CD14-positive monocyte (primary cell): ENCODE measurements around the gene PREX1. TPM values are rescaled to one million over a fixed set of nuclear protein-coding genes. Genes with fewer than 3 reads are reported as not detected.

Experiments used
- DNase-seq, 3 donors: peaks; one replicate each; pipeline ENCODE4 v3.0.0-alpha.2; 2011 to 2022
- H2AFZ ChIP-seq: 2 replicates; pipeline ENCODE4 v1.6.0; 2012; ENCODE audit warnings: mild to moderate bottlenecking, low read depth, low read length, inconsistent platforms; ENCODE audit not compliant: insufficient read depth, poor library complexity, severe bottlenecking
- H3K27ac ChIP-seq, 2 donors: 1 replicate in 1 of 2; 2 replicates in 1 of 2; pipeline ENCODE4 v1.5.1; 2012 to 2013; ENCODE audit warnings: low read length in 2 of 2, control low read depth in 1 of 2, inconsistent platforms in 1 of 2, low read depth in 1 of 2, mild to moderate bottlenecking in 1 of 2
- H3K27me3 ChIP-seq, 2 donors: one replicate each; pipeline versions ENCODE4 v1.6.0 to v1.6.1; 2011 to 2013; ENCODE audit warnings: low read length in 2 of 2; ENCODE audit not compliant: control insufficient read depth in 2 of 2, insufficient read depth in 2 of 2
- H3K36me3 ChIP-seq, 2 donors: replicated peaks in 1 of 2; 1 replicate in 1 of 2; 2 replicates in 1 of 2; pipeline versions ENCODE4 v1.5.1 to v1.6.1; 2012 to 2013; ENCODE audit warnings: low read length in 2 of 2, control low read depth in 1 of 2, inconsistent platforms in 1 of 2, mild to moderate bottlenecking in 1 of 2; ENCODE audit not compliant: insufficient read depth in 2 of 2, control insufficient read depth in 1 of 2
- H3K4me1 ChIP-seq, 2 donors: 1 replicate in 1 of 2; 2 replicates in 1 of 2; pipeline versions ENCODE4 v1.5.1 to v1.6.1; 2012 to 2013; ENCODE audit warnings: low read length in 2 of 2, control low read depth in 1 of 2, inconsistent platforms in 1 of 2, mild to moderate bottlenecking in 1 of 2, moderate library complexity in 1 of 2; ENCODE audit not compliant: insufficient read depth in 2 of 2, control insufficient read depth in 1 of 2
- H3K4me2 ChIP-seq: replicated peaks from 2 replicates; pipeline ENCODE3; 2012; ENCODE audit warnings: low read length, moderate library complexity, mild to moderate bottlenecking; ENCODE audit not compliant: poor library complexity, severe bottlenecking; ENCODE audit errors: extremely low read depth
- H3K4me3 ChIP-seq, 3 experiments: fragments of 200-600 bp in 1 of 3; sonication (generic) in 1 of 3; replicated peaks in 1 of 3; 1 replicate in 2 of 3; 2 replicates in 1 of 3; pipeline ENCODE4 v1.5.1; 2011 to 2013; ENCODE audit warnings: low read length in 3 of 3, mild to moderate bottlenecking in 3 of 3, control low read depth in 2 of 3, low read depth in 2 of 3, inconsistent platforms in 1 of 3, moderate library complexity in 1 of 3
- H3K79me2 ChIP-seq: 2 replicates; pipeline ENCODE4 v1.6.0; 2012; ENCODE audit warnings: mild to moderate bottlenecking, control low read depth, inconsistent platforms, low read length, moderate library complexity; ENCODE audit not compliant: insufficient read depth
- H3K9ac ChIP-seq: 2 replicates; pipeline ENCODE4 v1.6.0; 2017; ENCODE audit warnings: low read length, mild to moderate bottlenecking; ENCODE audit not compliant: insufficient read depth, poor library complexity, severe bottlenecking
- H3K9me3 ChIP-seq, 2 donors: replicated peaks in 1 of 2; 1 replicate in 1 of 2; 2 replicates in 1 of 2; pipeline versions ENCODE4 v1.5.1 to v1.6.1; 2012 to 2013; ENCODE audit warnings: low read length in 2 of 2, control low read depth in 1 of 2; ENCODE audit not compliant: control insufficient read depth in 1 of 2, insufficient read depth in 1 of 2
- H4K20me1 ChIP-seq: 2 replicates; pipeline ENCODE4 v1.6.0; 2012; ENCODE audit warnings: mild to moderate bottlenecking, low read length, control low read depth, moderate library complexity; ENCODE audit not compliant: insufficient read depth
- H3K27ac Mint-ChIP-seq, 7 donors: one replicate each; pipeline ENCODE4 v1.8.0; 2020; ENCODE audit warnings: mild to moderate bottlenecking in 7 of 7, mixed read lengths in 7 of 7, moderate library complexity in 6 of 7, inconsistent platforms in 2 of 7
- H3K27me3 Mint-ChIP-seq, 3 donors: one replicate each; pipeline ENCODE4 v1.8.0; 2021 to 2022; ENCODE audit warnings: low read depth in 3 of 3, mild to moderate bottlenecking in 3 of 3, mixed read lengths in 3 of 3, moderate library complexity in 3 of 3, inconsistent platforms in 1 of 3
- H3K36me3 Mint-ChIP-seq, 2 donors: one replicate each; pipeline ENCODE4 v1.8.0; 2020; ENCODE audit warnings: mixed read lengths in 2 of 2, inconsistent platforms in 1 of 2, mild to moderate bottlenecking in 1 of 2
- H3K4me1 Mint-ChIP-seq: one replicate; pipeline ENCODE4 v1.8.0; 2020; ENCODE audit warnings: mild to moderate bottlenecking, mixed read lengths
- H3K4me3 Mint-ChIP-seq, 2 donors: one replicate each; pipeline ENCODE4 v1.8.0; 2020; ENCODE audit warnings: mild to moderate bottlenecking in 2 of 2, mixed read lengths in 2 of 2, moderate library complexity in 1 of 2
- H3K9me3 Mint-ChIP-seq, 7 donors: one replicate each; pipeline ENCODE4 v1.8.0; 2020 to 2022; ENCODE audit warnings: mixed read lengths in 7 of 7, mild to moderate bottlenecking in 6 of 7, moderate library complexity in 6 of 7, inconsistent platforms in 2 of 7
- WGBS: methylation state at CpG from one replicate; pipeline ENCODE4 v1.1.5; 2013; ENCODE audit warnings: missing lambda C conversion rate; ENCODE audit not compliant: insufficient coverage; 5-methylcytosine and 5-hydroxymethylcytosine counted together
- intact Hi-C, 2 donors: fragments of 100-400 bp; cut with micrococcal nuclease; formaldehyde crosslinking; loops; one replicate each; pipeline versions ENCODE4 v1.15.0 to v1.15.1; 2023
- polyA plus RNA-seq, 3 donors: library from polyadenylated mRNA; depleted of rRNA in 1 of 3; unstranded in 2 of 3; stranded (reverse) in 1 of 3; fragments of 300-500 nt in 2 of 3; fragments of >200 nt in 1 of 3; fragmentation: Illumina TruSeq in 2 of 3; gene quantifications; 1 replicate in 2 of 3; 2 replicates in 1 of 3; pipeline ENCODE4 v1.2.3, GENCODE V29; 2012 to 2021
- TF ChIP-seq, protein P1 (sequence below): fragments of 200-600 bp; IDR thresholded peaks from one replicate; pipeline ENCODE4 v1.8.0; 2022; ENCODE audit warnings: antibody characterized with exemption, mild to moderate bottlenecking

Gene PREX1
- polyA plus RNA-seq, 3 donors = 24.3 to 114 (median 27.5) TPM

DNA sequence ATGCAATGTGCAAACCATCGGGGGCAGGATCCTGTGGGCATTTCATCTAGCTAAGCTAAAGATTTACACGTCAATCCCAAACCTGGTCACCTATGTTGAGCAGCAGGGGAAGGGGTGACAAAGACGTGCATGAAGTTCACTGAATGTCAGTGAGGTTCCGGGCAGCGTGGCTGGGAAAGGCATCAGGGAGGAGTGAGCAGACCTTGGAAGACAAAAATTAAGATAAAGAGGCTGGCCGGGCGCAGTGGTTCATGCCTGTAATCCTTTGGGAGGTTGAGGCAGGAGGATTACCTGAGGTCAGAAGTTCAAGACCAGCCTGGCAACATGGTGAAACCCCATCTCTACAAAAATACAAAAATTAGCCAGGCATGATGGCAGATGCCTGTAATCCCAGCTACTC, 126.1 kb downstream of the PREX1 start:
- peaks cover 14 to 26% of the 10 kb centered on the region in 2 donors for H3K4me1 ChIP-seq
- H3K4me1 Mint-ChIP-seq = peaks cover 26% of the 10 kb centered on the region
- H3K27ac Mint-ChIP-seq = peak overlapping the region in 1 of 7 donors; percentile 67
- H3K9me3 ChIP-seq = no peaks in the 10 kb centered on the region
- H3K79me2 ChIP-seq = peaks cover 89% of the 10 kb centered on the region
- H3K27ac ChIP-seq = no peak overlapping the region
- TF ChIP-seq, protein P1, sequence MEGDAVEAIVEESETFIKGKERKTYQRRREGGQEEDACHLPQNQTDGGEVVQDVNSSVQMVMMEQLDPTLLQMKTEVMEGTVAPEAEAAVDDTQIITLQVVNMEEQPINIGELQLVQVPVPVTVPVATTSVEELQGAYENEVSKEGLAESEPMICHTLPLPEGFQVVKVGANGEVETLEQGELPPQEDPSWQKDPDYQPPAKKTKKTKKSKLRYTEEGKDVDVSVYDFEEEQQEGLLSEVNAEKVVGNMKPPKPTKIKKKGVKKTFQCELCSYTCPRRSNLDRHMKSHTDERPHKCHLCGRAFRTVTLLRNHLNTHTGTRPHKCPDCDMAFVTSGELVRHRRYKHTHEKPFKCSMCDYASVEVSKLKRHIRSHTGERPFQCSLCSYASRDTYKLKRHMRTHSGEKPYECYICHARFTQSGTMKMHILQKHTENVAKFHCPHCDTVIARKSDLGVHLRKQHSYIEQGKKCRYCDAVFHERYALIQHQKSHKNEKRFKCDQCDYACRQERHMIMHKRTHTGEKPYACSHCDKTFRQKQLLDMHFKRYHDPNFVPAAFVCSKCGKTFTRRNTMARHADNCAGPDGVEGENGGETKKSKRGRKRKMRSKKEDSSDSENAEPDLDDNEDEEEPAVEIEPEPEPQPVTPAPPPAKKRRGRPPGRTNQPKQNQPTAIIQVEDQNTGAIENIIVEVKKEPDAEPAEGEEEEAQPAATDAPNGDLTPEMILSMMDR = no peak
- intact Hi-C loops = loop anchor here in 1 of 2 donors (10.0 kb wide), 1 partner anchor 193 kb away; no protein-coding TSS in a partner anchor
- H3K36me3 ChIP-seq = peaks cover 87 to 100% of the 10 kb centered on the region in 2 donors
- H3K9me3 Mint-ChIP-seq = no peaks in the 10 kb centered on the region
- no peak overlapping the region for H3K4me2 ChIP-seq
- no peak overlapping the region for H3K4me3 Mint-ChIP-seq
- WGBS = 100% methylated on average over 5 of the region's 7 CpGs
- H3K4me3 ChIP-seq = no peak overlapping the region
- H3K27me3 Mint-ChIP-seq = no peaks in the 10 kb centered on the region
- H2AFZ ChIP-seq = no peak overlapping the region
- no peak overlapping the region for H3K9ac ChIP-seq
- H3K27me3 ChIP-seq = no peaks in the 10 kb centered on the region
- peaks cover 99% of the 10 kb centered on the region for H4K20me1 ChIP-seq
- peaks cover 79 to 93% of the 10 kb centered on the region in 2 donors for H3K36me3 Mint-ChIP-seq
- no peak for DNase-seq

DNA sequence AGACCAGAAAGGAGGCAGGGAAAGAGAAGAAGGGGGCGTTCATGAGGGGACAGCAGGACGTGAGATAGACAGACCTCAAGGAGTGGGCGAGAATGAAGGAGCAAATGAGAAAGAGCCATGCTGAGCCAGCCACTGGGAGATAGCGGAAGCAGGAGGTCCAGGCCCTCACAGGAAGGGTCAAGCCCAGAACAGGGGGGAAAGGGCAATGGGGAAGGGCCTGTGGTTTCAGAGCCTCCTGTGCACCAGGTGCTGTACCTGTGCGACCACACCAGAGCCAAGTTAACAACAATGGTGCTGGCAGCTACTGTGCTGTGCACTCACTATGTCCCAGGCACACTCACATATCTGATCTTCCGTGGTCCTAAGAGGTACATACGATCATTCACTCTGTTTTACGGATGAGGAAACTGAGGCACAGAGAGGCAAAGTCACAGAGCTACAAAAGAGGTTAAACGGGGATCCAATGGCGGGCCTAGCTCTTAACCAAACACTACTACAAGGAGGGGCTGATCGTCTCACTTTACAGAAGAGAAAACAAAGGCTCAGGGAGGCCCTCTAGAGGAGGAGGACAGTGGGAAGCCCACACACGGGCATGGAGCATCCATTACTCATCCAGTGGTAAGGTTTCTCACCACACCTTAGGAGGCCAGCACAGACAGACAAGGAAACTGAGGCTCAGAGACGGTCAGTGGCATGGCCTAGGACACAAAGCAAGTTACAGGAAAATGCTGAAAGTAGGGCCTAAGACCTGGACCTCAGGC, 129.1 kb downstream of the PREX1 start:
- H2AFZ ChIP-seq = no peak overlapping the region
- Mint-ChIP-seq H3K4me1 (peaks cover 16% of the 10 kb centered on the region), H3K27me3 (no peaks in the 10 kb centered on the region), H3K27ac (peak overlapping the region in 2 of 7 donors; percentile 8 to 60), H3K36me3 (peaks cover 76 to 95% of the 10 kb centered on the region in 2 donors), H3K4me3 (no peak overlapping the region), H3K9me3 (no peaks in the 10 kb centered on the region)
- H3K4me2 ChIP-seq = no peak overlapping the region
- no peaks in the 10 kb centered on the region for H3K9me3 ChIP-seq
- H3K4me3 ChIP-seq = no peak overlapping the region
- H3K79me2 ChIP-seq = peaks cover 84% of the 10 kb centered on the region
- peaks cover 94 to 100% of the 10 kb centered on the region in 2 donors for H3K36me3 ChIP-seq
- no peak overlapping the region for H3K9ac ChIP-seq
- H3K27ac ChIP-seq = peak overlapping the region in 1 of 2 donors; percentile 34
- 90% methylated on average over 6 of the region's 13 CpGs for WGBS
- DNase-seq = no peak
- peaks cover 99% of the 10 kb centered on the region for H4K20me1 ChIP-seq
- TF ChIP-seq, protein P1 = no peak
- intact Hi-C loops = no loop called here
- peaks cover 13 to 14% of the 10 kb centered on the region in 2 donors for H3K4me1 ChIP-seq
- H3K27me3 ChIP-seq = no peaks in the 10 kb centered on the region
